Heart left ventricle (tissue), 16 donors: Measurements from ENCODE around the gene PKM. TPM values are rescaled to one million over a fixed set of nuclear protein-coding genes. Genes with fewer than 3 reads are reported as not detected.

Experiments used
- ATAC-seq, 4 donors: fragments of 200-7000 bp; cut with Tn5 transposase; one replicate each; pipeline ENCODE4 v1.9.1; 2020 to 2022; ENCODE audit warnings: moderate library complexity in 4 of 4, mild to moderate bottlenecking in 3 of 4, moderate number of reproducible peaks in 1 of 4
- DNase-seq, 5 donors: peaks; one replicate each; pipeline ENCODE4 v3.0.0-alpha.2; 2020
- H3K27ac ChIP-seq, 12 donors: fragments of 200-600 bp; sonication (generic) in 4 of 12; one replicate each; pipeline versions ENCODE4 v1.5.0 to v1.8.0; 2016 to 2022; ENCODE audit warnings: mild to moderate bottlenecking in 2 of 12
- H3K27me3 ChIP-seq, 9 donors: fragments of 200-600 bp; sonication (generic) in 2 of 9; one replicate each; pipeline versions ENCODE4 v1.5.1 to v1.8.0; 2016 to 2022; ENCODE audit warnings: mild to moderate bottlenecking in 3 of 9
- H3K36me3 ChIP-seq, 9 donors: fragments of 200-600 bp; sonication (generic) in 2 of 9; one replicate each; pipeline versions ENCODE4 v1.5.0 to v1.8.0; 2018 to 2022; ENCODE audit warnings: mild to moderate bottlenecking in 2 of 9
- H3K4me1 ChIP-seq, 12 donors: fragments of 200-600 bp; sonication (generic) in 4 of 12; one replicate each; pipeline versions ENCODE4 v1.5.0 to v1.8.0; 2016 to 2022; ENCODE audit warnings: mild to moderate bottlenecking in 3 of 12
- H3K4me3 ChIP-seq, 12 donors: fragments of 200-600 bp; sonication (generic) in 4 of 12; one replicate each; pipeline versions ENCODE4 v1.5.0 to v1.8.0; 2017 to 2022; ENCODE audit warnings: mild to moderate bottlenecking in 9 of 12, moderate library complexity in 4 of 12
- H3K9me3 ChIP-seq, 12 donors: fragments of 200-600 bp; sonication (generic) in 4 of 12; one replicate each; pipeline versions ENCODE4 v1.5.0 to v1.8.0; 2016 to 2022; ENCODE audit warnings: mild to moderate bottlenecking in 1 of 12
- POLR2A ChIP-seq, 2 donors: fragments of 450-650 bp; IDR thresholded peaks; one replicate each; pipeline ENCODE4 v1.6.1; 2017; ENCODE audit warnings: antibody characterized with exemption in 2 of 2, mild to moderate bottlenecking in 2 of 2, moderate library complexity in 2 of 2
- WGBS, 4 donors: extraction: QIAGEN DNeasy Blood & Tissue Kit in 2 of 4; methylation state at CpG; one replicate each; pipeline versions ENCODE4 v1.1.5 to v1.1.7; 2013 to 2018; 5-methylcytosine and 5-hydroxymethylcytosine counted together
- intact Hi-C, 10 donors: fragments of 100-400 bp; cut with DNase I; formaldehyde crosslinking; loops; one replicate each; pipeline versions ENCODE4 v1.11.1 to v1.14.2; 2022
- polyA plus RNA-seq, 2 donors: library from polyadenylated mRNA; stranded (reverse); fragments of 200-250 nt; gene quantifications; one replicate each; pipeline ENCODE4 v1.2.3, GENCODE V29; 2013
- total RNA-seq, 9 donors: library from RNA; depleted of rRNA in 2 of 9; stranded (reverse); fragments of >200 nt in 2 of 9; fragmentation: NEBNext Ultra II Directional in 3 of 9; extraction: Animal tissue kit (Norgen Biotek cat#: 25700) in 3 of 9; gene quantifications; one replicate each; pipeline versions ENCODE4 v1.1.0 to v1.2.4, GENCODE V29; 2016 to 2023
- TF ChIP-seq, protein P1 (sequence below), 12 donors: fragments of 200-600 bp; sonication (generic) in 4 of 12; IDR thresholded peaks; one replicate each; pipeline versions ENCODE4 v1.5.0 to v1.8.0; 2018 to 2022; ENCODE audit warnings: antibody characterized with exemption in 12 of 12, mild to moderate bottlenecking in 5 of 12
- donor health status: ischemic (EF 13 %, LVEDD 7.1; RV severe dilation, severe dysfunction).
- donor health status: healthy with polysubstance abuse.
- donor health status: DM: no; HTN: yes; CAD: no.
- donor health status: DM: no; HTN: no; CAD: no.
- donor health status: ischemic (EF 25% LVEDD 6.9; RV normal size, moderate dysfunction).
- donor health status: ischemic (EF 25% LVEDD 5.7; RV mildly dilated, moderate dysfunction).
- donor health status: healthy.
- donor health status: DM: yes; HTN: yes; CAD: no.
- donor health status: ischemic (EF 35%, LVEDD 5.7; RV mildly dilated, moderate dysfunction).
- donor health status: nonischemic (EF 11% LVEDD 7.7; RV severe dilation, severe dysfunction).
- donor health status: DM: yes; HTN: yes; CAD: no.
- donor health status: PGD.
- donor health status: ischemic (EF 29% LVEDD 5.4; RV normal size, mild dysfunction).
- donor health status: nonischemic (EF 23%, LVEDD 6.1; RV moderate dilation, normal function).

PKM gene
- total and polyA plus RNA-seq, 11 donors: 602 to 1,279 (median 921) TPM

DNA sequence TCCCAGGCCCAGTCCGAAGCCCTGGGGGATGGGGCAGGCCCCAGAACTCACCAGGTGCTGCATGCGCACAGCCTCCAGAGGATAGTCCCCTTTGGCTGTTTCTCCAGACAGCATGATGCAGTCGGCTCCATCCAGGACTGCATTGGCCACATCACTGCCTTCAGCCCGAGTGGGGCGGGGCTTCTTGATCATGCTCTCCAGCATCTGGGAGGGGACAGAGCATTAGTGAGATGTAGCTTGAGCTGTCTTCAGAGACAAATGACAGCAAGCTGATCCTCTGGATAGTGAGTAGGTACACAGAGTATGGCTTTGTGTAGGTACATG lies 24.4 kb downstream of the PKM start:
- ATAC-seq: no peak
- no peak overlapping the region for H3K4me3 ChIP-seq
- no peaks in the 10 kb centered on the region for H3K9me3 ChIP-seq
- peaks cover 11 to 100% (median 99%) of the 10 kb centered on the region in 9 donors for H3K36me3 ChIP-seq
- 87 to 96% (median 89%) methylated on average over 4 to 5 of the region's 5 CpGs for WGBS, 4 donors
- peaks cover 0 to 34% (median 28%) of the 10 kb centered on the region in 12 donors for H3K4me1 ChIP-seq
- TF ChIP-seq, protein P1, sequence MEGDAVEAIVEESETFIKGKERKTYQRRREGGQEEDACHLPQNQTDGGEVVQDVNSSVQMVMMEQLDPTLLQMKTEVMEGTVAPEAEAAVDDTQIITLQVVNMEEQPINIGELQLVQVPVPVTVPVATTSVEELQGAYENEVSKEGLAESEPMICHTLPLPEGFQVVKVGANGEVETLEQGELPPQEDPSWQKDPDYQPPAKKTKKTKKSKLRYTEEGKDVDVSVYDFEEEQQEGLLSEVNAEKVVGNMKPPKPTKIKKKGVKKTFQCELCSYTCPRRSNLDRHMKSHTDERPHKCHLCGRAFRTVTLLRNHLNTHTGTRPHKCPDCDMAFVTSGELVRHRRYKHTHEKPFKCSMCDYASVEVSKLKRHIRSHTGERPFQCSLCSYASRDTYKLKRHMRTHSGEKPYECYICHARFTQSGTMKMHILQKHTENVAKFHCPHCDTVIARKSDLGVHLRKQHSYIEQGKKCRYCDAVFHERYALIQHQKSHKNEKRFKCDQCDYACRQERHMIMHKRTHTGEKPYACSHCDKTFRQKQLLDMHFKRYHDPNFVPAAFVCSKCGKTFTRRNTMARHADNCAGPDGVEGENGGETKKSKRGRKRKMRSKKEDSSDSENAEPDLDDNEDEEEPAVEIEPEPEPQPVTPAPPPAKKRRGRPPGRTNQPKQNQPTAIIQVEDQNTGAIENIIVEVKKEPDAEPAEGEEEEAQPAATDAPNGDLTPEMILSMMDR (IDR thresholded peaks at IDR 0.05): no peak
- no peak for TF ChIP-seq POLR2A (IDR thresholded peaks at IDR 0.05)
- no peaks in the 10 kb centered on the region for H3K27me3 ChIP-seq
- intact Hi-C loops: loop anchor here in 3 of 10 donors (5.0 to 10.0 kb wide), 2 partner anchors 58 to 81 kb away; no protein-coding TSS in a partner anchor
- DNase-seq: no peak
- H3K27ac ChIP-seq: no peak overlapping the region

DNA sequence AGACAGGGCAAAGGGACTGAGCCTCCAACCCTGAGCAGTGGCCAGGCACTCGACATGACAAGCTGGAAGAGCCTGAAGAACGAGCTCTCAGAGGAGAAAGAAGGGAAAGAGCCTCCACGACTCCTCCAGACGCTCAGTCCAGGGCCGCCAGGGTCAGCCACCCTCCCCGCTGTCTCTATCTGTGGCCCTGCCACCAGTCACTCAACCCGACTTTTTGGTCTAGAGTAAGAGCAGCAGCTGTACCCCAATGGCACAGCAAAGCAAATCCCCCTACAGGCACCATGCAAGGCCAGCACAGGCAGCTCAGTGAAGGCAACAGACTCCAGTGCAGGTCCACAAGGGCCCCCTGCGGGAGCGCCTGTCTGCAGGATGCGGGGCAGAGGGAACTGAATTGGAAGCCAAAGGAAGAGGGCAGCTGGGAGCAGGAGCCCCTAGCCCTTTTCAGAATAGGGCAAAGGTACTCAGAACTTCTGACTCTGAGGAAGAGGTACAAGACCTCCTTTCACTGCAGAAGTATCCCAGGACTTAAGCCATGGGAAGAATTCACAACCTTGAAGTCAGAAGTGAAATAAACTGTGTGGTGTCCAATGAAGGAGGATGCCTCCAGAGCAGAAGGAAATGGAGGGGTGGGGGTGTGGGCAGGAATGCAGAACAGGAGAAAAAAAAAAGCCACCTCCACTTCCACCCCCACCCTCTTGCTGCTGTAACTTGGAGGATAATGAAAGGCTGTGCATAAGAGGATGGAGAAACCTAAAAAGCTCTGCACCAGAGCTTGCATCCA lies 24.9 kb downstream of the PKM start:
- intact Hi-C loops: loop anchor here in 3 of 10 donors (5.0 to 10.0 kb wide), 2 partner anchors 59 to 81 kb away; no protein-coding TSS in a partner anchor
- H3K27ac ChIP-seq: no peak overlapping the region

DNA sequence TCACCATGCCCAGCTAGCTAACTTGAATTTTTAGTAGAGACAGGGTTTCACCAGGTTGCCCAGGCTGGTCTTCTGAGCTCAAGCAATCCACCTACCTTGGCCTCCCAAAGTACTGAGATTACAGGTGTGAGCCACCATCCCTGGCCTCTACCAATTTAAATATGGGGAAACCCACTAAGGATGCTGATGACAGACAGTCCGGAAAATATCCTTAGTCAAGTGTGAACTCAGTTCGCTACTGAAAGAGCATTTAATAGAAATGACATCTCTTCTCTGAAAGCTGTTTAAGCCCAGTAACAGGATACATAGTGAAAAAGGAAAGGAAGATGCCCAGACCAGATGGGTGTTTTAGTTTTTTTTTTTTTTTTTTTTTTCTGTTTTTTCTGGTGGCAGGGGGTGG lies 25.7 kb downstream of the PKM start:
- no peak for ATAC-seq
- H3K4me3 ChIP-seq: no peak overlapping the region
- 89 to 97% (median 93%) methylated on average over 2 of the region's 2 CpGs for WGBS, 4 donors
- peaks cover 6 to 48% (median 40%) of the 10 kb centered on the region in 12 donors for H3K4me1 ChIP-seq
- TF ChIP-seq, protein P1 (IDR thresholded peaks at IDR 0.05): no peak
- no peak for TF ChIP-seq POLR2A (IDR thresholded peaks at IDR 0.05)
- intact Hi-C loops: loop anchor here in 3 of 10 donors (5.0 to 10.0 kb wide), 2 partner anchors 60 to 82 kb away; no protein-coding TSS in a partner anchor
- no peaks in the 10 kb centered on the region for H3K27me3 ChIP-seq
- no peaks in the 10 kb centered on the region for H3K9me3 ChIP-seq
- no peak for DNase-seq
- H3K27ac ChIP-seq: no peak overlapping the region
- H3K36me3 ChIP-seq: peaks cover 9 to 100% (median 99%) of the 10 kb centered on the region in 9 donors

More for the DNA sequence above, 24.9 kb downstream of the PKM start:
- TF ChIP-seq, protein P1 (IDR thresholded peaks at IDR 0.05): no peak
- TF ChIP-seq POLR2A (IDR thresholded peaks at IDR 0.05): no peak
- ATAC-seq: no peak
- H3K27me3 ChIP-seq: no peaks in the 10 kb centered on the region
- H3K4me3 ChIP-seq: no peak overlapping the region
- peaks cover 11 to 100% (median 99%) of the 10 kb centered on the region in 9 donors for H3K36me3 ChIP-seq
- no peak for DNase-seq
- no peaks in the 10 kb centered on the region for H3K9me3 ChIP-seq
- 90 to 93% (median 91%) methylated on average over 10 of the region's 10 CpGs for WGBS, 4 donors
- H3K4me1 ChIP-seq: peaks cover 4 to 40% (median 33%) of the 10 kb centered on the region in 12 donors

DNA sequence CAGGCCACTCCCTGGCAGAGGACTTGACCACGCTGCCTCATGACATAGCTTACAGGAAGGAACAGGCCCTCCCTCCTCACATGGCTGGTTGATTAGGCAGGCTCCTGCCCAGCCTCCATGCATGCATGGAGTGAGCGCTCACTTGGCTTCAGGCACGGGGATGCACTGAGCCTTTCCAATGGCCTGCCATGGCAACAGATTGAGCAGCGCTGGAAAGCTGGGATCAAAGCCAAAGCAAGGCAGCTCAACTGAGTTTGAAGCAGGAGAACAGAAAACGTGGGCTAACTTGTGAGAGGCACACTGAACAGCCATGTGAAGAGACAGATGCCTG lies 27.5 kb downstream of the PKM start:
- Histone ChIP-seq H3K4me3 (no peak overlapping the region), H3K27ac (peak overlapping the region in 9 of 12 donors; percentile 52 to 80 (median 71)), H3K27me3 (no peaks in the 10 kb centered on the region), H3K9me3 (no peaks in the 10 kb centered on the region), H3K36me3 (peaks cover 6 to 100% (median 97%) of the 10 kb centered on the region in 9 donors), H3K4me1 (peaks cover 6 to 54% (median 45%) of the 10 kb centered on the region in 12 donors)
- ATAC-seq (peak; percentile 85 to 95 (median 90)), DNase-seq (peak; percentile 77 to 92 (median 85))
- WGBS, 4 donors: 19 to 26% (median 21%) methylated on average over 4 to 5 of the region's 5 CpGs
- intact Hi-C loops: loop anchor here in 7 of 10 donors (1.0 to 10.0 kb wide), 6 partner anchors 27 to 84 kb away; partner anchors contain the start of genes PKM (in 3 of the 7) and PARP6 (in 1 of the 7)
- TF ChIP-seq POLR2A (IDR thresholded peaks at IDR 0.05): no peak
- TF ChIP-seq, protein P1 (IDR thresholded peaks at IDR 0.05): no peak
